ENCODE data around the gene IL1RAPL1. TPM values are rescaled to one million over a fixed set of nuclear protein-coding genes. Genes with fewer than 3 reads are reported as not detected.

The IL1RAPL1 gene
- total RNA-seq, 1 donor from 2014 or later = 0.66 TPM

DNA sequence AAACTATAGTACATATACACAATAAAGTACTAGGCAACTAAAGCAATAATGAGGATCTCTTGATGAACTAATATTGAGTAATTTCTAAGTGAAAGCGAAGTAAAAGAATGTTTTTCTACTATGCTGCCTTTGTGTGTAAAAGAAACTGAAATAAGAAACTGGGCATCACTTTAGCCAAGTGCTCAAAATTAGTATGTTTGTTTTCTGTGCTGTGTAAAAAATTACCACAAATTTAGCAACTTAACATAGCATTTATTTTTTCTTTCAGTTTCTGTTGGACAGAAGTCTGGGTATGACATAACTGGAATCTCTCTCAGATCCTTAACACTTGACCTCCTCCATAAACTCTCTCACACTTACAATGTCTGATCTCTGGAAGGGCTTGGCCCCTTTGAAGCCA is 941.0 kb downstream of the IL1RAPL1 start:
- Mint-ChIP-seq H3K4me3 (ENCODE audit: unreplicated experiment) (no peak overlapping the region), H3K27ac (ENCODE audit: unreplicated experiment) (no peak overlapping the region), H3K4me1 (ENCODE audit: low read depth, unreplicated experiment) (no peaks in the 10 kb centered on the region), H3K27me3 (ENCODE audit: unreplicated experiment) (no peaks in the 10 kb centered on the region), H3K36me3 (ENCODE audit: unreplicated experiment) (no peaks in the 10 kb centered on the region), H3K9me3 (ENCODE audit: unreplicated experiment) (no peaks in the 10 kb centered on the region)
- no peak for DNase-seq
- TF ChIP-seq, protein P1, sequence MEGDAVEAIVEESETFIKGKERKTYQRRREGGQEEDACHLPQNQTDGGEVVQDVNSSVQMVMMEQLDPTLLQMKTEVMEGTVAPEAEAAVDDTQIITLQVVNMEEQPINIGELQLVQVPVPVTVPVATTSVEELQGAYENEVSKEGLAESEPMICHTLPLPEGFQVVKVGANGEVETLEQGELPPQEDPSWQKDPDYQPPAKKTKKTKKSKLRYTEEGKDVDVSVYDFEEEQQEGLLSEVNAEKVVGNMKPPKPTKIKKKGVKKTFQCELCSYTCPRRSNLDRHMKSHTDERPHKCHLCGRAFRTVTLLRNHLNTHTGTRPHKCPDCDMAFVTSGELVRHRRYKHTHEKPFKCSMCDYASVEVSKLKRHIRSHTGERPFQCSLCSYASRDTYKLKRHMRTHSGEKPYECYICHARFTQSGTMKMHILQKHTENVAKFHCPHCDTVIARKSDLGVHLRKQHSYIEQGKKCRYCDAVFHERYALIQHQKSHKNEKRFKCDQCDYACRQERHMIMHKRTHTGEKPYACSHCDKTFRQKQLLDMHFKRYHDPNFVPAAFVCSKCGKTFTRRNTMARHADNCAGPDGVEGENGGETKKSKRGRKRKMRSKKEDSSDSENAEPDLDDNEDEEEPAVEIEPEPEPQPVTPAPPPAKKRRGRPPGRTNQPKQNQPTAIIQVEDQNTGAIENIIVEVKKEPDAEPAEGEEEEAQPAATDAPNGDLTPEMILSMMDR (IDR thresholded peaks at IDR 0.05; ENCODE audit: partially characterized antibody, unreplicated experiment) = no peak

DNA sequence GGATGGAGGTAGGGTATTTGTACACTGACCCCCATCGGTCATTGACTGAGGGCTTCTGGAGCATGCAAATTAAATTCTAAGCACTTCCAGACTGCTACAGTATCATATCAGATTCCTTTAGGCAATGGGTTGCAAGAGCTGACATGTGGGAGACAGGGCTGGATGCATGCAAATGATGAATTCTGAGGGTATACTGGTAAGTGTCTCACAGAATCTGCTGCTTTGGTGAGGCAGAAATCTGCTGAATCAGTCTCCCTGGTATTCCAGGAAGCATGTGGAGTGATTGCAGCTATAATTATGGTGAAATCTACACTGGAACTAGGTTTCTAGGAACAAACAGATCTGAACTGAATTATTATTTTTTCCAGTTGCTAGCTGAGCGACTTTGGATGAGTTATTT is 943.3 kb downstream of the IL1RAPL1 start:
- H3K9me3 Mint-ChIP-seq (ENCODE audit: unreplicated experiment) = no peaks in the 10 kb centered on the region

DNA sequence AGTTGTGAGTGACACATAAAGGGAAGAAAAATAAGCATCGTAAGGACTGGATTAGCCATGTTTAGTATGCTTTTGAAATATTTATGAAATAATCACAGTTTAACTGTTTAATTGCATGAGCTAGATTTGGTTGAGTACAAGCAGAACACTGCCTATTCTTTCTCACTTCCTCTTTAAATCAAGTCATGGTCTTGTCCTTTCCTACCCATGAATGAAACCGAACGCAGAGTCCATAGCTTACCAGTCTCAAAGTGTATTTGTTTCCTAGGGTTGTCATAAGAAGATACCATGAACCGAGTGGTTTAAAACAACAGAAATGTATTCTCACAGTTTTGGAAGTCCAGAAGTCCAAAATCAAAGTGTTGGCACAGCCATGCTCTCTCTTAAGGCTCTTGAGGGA is 944.1 kb downstream of the IL1RAPL1 start:
- no peaks in the 10 kb centered on the region for H3K9me3 Mint-ChIP-seq (ENCODE audit: unreplicated experiment)
- DNase-seq = no peak
- no peak overlapping the region for H3K27ac Mint-ChIP-seq (ENCODE audit: unreplicated experiment)
- H3K27me3 Mint-ChIP-seq (ENCODE audit: unreplicated experiment) = no peaks in the 10 kb centered on the region
- no peak overlapping the region for H3K4me3 Mint-ChIP-seq (ENCODE audit: unreplicated experiment)
- no peaks in the 10 kb centered on the region for H3K36me3 Mint-ChIP-seq (ENCODE audit: unreplicated experiment)
- no peaks in the 10 kb centered on the region for H3K4me1 Mint-ChIP-seq (ENCODE audit: low read depth, unreplicated experiment)
- TF ChIP-seq, protein P1 (IDR thresholded peaks at IDR 0.05; ENCODE audit: partially characterized antibody, unreplicated experiment) = no peak

More for the DNA sequence above, 943.3 kb downstream of the IL1RAPL1 start:
- Mint-ChIP-seq H3K36me3 (ENCODE audit: unreplicated experiment) (no peaks in the 10 kb centered on the region), H3K27ac (ENCODE audit: unreplicated experiment) (no peak overlapping the region), H3K27me3 (ENCODE audit: unreplicated experiment) (no peaks in the 10 kb centered on the region), H3K4me1 (ENCODE audit: low read depth, unreplicated experiment) (no peaks in the 10 kb centered on the region), H3K4me3 (ENCODE audit: unreplicated experiment) (no peak overlapping the region)
- TF ChIP-seq, protein P1 (IDR thresholded peaks at IDR 0.05; ENCODE audit: partially characterized antibody, unreplicated experiment) = no peak
- no peak for DNase-seq

DNA sequence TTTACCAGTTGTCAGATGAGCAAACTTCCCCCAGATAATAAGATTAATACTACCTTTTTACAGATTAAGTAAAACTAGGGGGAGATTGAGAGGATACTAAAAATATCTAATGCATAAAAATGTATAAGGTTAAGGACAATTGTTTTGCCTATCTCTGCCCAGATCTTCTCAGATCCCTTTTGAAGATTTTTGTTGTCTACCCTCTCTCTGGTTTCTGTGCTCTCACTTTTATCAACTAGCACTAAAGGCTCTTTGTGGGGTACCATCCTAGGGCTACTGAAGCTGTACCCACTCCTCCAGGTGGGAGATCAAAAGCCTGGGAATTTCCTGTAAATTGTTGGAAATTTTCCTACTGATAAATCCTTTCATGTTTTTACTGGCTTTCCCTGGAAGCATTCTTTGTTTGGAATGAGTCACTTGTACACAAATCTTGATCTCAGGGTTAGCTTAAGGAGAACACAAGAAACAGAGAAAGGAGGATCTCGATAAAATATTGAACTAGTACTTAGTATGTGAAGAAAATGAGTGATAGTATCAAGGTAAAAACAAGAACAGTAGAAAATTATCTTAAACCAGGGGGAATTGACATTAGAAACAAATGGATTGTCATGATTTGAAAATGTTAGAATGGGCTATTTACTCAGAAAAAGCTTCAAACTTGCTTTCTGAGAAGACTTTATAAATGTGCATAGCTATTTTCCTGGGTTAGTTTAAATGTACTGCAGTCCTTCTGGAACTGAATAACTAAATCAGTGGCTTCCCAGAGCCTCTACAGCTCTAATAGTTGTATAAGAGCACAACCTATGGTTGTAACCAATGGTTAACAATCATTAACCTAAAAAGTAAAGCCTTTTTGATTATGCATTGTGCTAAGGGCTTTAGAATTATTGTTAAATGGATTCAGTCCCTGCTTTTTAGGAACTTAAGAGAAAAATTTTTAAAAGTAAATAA is 948.2 kb downstream of the IL1RAPL1 start:
- Mint-ChIP-seq H3K27ac (ENCODE audit: unreplicated experiment) (no peak overlapping the region), H3K4me3 (ENCODE audit: unreplicated experiment) (no peak overlapping the region), H3K4me1 (ENCODE audit: low read depth, unreplicated experiment) (no peaks in the 10 kb centered on the region), H3K36me3 (ENCODE audit: unreplicated experiment) (no peaks in the 10 kb centered on the region), H3K27me3 (ENCODE audit: unreplicated experiment) (no peaks in the 10 kb centered on the region), H3K9me3 (ENCODE audit: unreplicated experiment) (no peaks in the 10 kb centered on the region)
- no peak for DNase-seq
- TF ChIP-seq, protein P1 (IDR thresholded peaks at IDR 0.05; ENCODE audit: partially characterized antibody, unreplicated experiment) = no peak

DNA sequence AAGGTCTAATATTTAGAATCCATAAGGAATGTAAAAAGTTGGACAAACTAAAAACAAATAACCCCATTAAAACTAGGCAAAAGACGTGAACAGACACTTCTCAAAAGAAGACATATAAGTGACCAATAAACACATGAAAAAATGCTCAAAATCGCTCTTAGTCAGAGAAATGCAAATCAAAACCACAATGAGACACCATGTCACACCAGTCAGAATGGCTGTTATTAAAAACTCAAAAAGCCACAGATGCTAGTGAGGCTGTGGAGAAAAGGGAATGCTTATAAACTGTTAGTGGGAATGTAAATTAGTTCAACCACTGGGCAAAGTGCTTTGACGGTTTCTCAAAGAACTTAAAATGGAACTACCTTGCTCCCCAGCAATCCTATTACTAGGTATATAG is 953.8 kb downstream of the IL1RAPL1 start:
- Mint-ChIP-seq H3K4me3 (ENCODE audit: unreplicated experiment) (no peak overlapping the region), H3K27me3 (ENCODE audit: unreplicated experiment) (no peaks in the 10 kb centered on the region), H3K27ac (ENCODE audit: unreplicated experiment) (no peak overlapping the region), H3K9me3 (ENCODE audit: unreplicated experiment) (no peaks in the 10 kb centered on the region), H3K36me3 (ENCODE audit: unreplicated experiment) (no peaks in the 10 kb centered on the region), H3K4me1 (ENCODE audit: low read depth, unreplicated experiment) (no peaks in the 10 kb centered on the region)
- TF ChIP-seq, protein P1 (IDR thresholded peaks at IDR 0.05; ENCODE audit: partially characterized antibody, unreplicated experiment) = no peak
- no peak for DNase-seq

Measured in glutamatergic neuron (in vitro differentiated cells).